Gastrocnemius medialis (tissue), 4 donors: Measurements from ENCODE around the gene ARHGAP6. TPM values are rescaled to one million over a fixed set of nuclear protein-coding genes. Genes with fewer than 3 reads are reported as not detected.

ENCODE experiments used
- ATAC-seq, 2 donors: fragments of 150-250 bp; one replicate each; pipeline ENCODE4 v1.9.1; 2016
- DNase-seq, 2 donors: peaks; one replicate each; pipeline ENCODE4 v3.0.0-alpha.2; 2019
- H3K27ac ChIP-seq, 4 donors: fragments of 200-600 bp; sonication (generic); 1 replicate in 1 of 4; 2 replicates in 3 of 4; pipeline ENCODE4 v1.5.1; 2016 to 2018; ENCODE audit warnings: mild to moderate bottlenecking in 2 of 4, moderate library complexity in 1 of 4
- H3K27me3 ChIP-seq, 3 donors: fragments of 200-600 bp; sonication (generic) in 2 of 3; 1 replicate in 1 of 3; 2 replicates in 2 of 3; pipeline versions ENCODE4 v1.5.1 to v1.6.0; 2016 to 2019; ENCODE audit warnings: mild to moderate bottlenecking in 1 of 3, moderate library complexity in 1 of 3
- H3K36me3 ChIP-seq, 2 donors: fragments of 200-600 bp; sonication (generic) in 1 of 2; one replicate each; pipeline ENCODE4 v1.5.1; 2017 to 2018
- H3K4me1 ChIP-seq, 2 donors: fragments of 200-600 bp; sonication (generic) in 1 of 2; one replicate each; pipeline ENCODE4 v1.5.1; 2016 to 2017; ENCODE audit warnings: mild to moderate bottlenecking in 2 of 2
- H3K4me3 ChIP-seq, 4 donors: fragments of 200-600 bp; sonication (generic) in 3 of 4; 1 replicate in 1 of 4; 2 replicates in 3 of 4; pipeline ENCODE4 v1.5.1; 2016 to 2019; ENCODE audit warnings: mild to moderate bottlenecking in 2 of 4
- H3K9me3 ChIP-seq, 3 donors: fragments of 200-600 bp; sonication (generic) in 2 of 3; 1 replicate in 1 of 3; 2 replicates in 2 of 3; pipeline ENCODE4 v1.5.1; 2016 to 2019
- POLR2A ChIP-seq, 2 donors: fragments of 450-650 bp; IDR thresholded peaks; one replicate each; pipeline ENCODE4 v1.6.1; 2017; ENCODE audit warnings: antibody characterized with exemption in 2 of 2, mild to moderate bottlenecking in 2 of 2, moderate library complexity in 2 of 2
- in situ Hi-C, 4 donors: fragments of 200-750 bp; cut with MboI; loops; one replicate each; pipeline versions ENCODE4 v1.15.0 to v1.8.0; 2017; ENCODE audit warnings: low sequenced_read_pairs in 4 of 4
- intact Hi-C: fragments of 100-400 bp; cut with DNase I; formaldehyde crosslinking; loops from one replicate; pipeline ENCODE4 v1.15.1; 2023; ENCODE audit warnings: low total_unique reads
- total RNA-seq, 4 donors: library from RNA; depleted of rRNA; stranded (reverse); fragments of >200 nt; gene quantifications; one replicate each; pipeline versions ENCODE4 v1.1.0 to v1.2.3, GENCODE V29; 2016
- TF ChIP-seq, protein P1 (sequence below), 5 experiments: fragments of 450-650 bp in 3 of 5; fragments of 200-600 bp in 2 of 5; sonication (generic) in 2 of 5; IDR thresholded peaks in 4 of 5; conservative IDR thresholded peaks in 1 of 5; 1 replicate in 4 of 5; 2 replicates in 1 of 5; pipeline ENCODE4 v1.5.1; 2016 to 2019; ENCODE audit warnings: antibody characterized with exemption in 5 of 5, mild to moderate bottlenecking in 3 of 5, moderate library complexity in 3 of 5

Gene ARHGAP6
- total RNA-seq, 4 donors from 2014 or later = 10.7 to 18.0 (median 14.9) TPM

DNA sequence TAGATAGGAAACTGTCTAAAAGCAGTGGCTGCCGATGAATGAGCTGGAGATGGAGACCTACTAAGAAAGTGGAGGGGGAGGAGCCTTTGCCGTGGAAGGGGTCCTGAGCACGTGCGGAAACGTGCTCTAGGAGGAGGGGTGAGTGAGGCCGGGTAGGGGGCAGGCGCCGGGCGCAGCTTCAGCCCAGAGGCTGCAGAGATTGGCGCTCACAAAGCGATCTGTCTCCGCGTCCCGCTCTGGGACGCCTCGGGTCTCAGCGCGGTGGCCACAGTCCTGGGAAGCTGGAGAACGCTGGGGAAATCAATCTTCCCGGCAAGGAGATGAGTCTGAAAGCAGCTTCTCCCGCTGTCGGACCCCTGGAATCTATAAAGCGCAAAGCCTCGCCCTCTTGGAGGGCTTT is 444 bp upstream of the ARHGAP6 start:
- intact Hi-C loops = loop anchor here (5.0 kb wide), 2 partner anchors 91 to 124 kb away; partner anchors contain the start of gene MSL3
- Histone ChIP-seq H3K36me3 (no peaks in the 10 kb centered on the region), H3K27me3 (no peaks in the 10 kb centered on the region), H3K4me1 (no peaks in the 10 kb centered on the region), H3K27ac (peak overlapping the region; percentile 76 to 82 (median 80)), H3K9me3 (no peaks in the 10 kb centered on the region), H3K4me3 (peak overlapping the region; percentile 61 to 75 (median 70))
- in situ Hi-C loops = no loop called here
- peak in 1 of 2 donors; percentile 13 for DNase-seq
- ATAC-seq = peak in 1 of 2 donors; percentile 20
- no peak for TF ChIP-seq POLR2A (IDR thresholded peaks at IDR 0.05)
- TF ChIP-seq, protein P1, sequence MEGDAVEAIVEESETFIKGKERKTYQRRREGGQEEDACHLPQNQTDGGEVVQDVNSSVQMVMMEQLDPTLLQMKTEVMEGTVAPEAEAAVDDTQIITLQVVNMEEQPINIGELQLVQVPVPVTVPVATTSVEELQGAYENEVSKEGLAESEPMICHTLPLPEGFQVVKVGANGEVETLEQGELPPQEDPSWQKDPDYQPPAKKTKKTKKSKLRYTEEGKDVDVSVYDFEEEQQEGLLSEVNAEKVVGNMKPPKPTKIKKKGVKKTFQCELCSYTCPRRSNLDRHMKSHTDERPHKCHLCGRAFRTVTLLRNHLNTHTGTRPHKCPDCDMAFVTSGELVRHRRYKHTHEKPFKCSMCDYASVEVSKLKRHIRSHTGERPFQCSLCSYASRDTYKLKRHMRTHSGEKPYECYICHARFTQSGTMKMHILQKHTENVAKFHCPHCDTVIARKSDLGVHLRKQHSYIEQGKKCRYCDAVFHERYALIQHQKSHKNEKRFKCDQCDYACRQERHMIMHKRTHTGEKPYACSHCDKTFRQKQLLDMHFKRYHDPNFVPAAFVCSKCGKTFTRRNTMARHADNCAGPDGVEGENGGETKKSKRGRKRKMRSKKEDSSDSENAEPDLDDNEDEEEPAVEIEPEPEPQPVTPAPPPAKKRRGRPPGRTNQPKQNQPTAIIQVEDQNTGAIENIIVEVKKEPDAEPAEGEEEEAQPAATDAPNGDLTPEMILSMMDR (IDR thresholded peaks at IDR 0.05 in 4 of 5, conservative IDR thresholded peaks at IDR 0.05 in 1 of 5) = no peak

DNA sequence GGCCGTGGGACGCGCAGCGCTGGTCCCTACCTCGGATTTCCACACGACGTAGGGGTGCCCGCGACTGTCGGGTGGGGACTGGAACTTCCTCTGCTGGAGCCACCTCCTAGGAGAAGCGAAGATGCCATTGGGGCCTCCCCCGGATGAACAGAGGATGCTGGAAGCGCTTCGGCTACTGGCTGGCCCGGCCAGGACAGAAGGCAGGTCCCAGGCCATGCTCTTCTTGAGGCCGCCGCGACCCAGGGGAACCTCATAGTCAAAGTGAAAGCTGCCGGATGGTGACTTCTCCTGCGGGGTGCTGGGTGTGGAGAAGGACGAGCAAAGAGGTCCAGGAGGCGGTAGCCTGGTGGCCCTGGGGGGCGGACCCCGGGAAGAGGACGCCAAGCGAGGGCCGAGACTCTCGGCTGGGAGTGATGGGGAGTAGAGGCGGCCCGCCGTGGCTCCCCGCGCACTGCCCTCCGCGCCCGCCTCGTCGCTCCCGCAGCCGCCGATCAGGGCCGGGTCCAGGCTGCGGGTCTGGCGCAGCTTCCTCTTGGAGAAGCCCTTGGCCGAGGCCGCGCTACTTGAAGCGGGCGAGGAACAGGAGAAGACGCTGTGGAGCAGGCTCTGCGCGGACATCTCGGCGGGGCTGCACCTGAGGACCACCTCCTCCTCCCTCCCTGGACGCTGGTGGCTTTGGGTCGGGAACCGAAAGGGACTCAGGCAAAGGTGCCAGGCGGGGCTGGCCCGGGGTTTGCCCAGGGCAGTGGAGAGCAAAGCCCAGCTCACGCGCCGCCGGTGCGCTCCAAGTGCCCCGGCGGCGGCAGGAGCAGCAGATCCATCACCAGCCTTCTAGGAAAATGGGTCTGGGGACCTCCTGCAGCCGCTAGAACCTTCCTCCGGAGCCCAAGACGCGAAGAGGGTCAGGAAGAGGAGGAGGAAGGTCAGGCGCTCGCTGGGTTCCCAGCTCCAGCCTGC is 1.2 kb downstream of the ARHGAP6 start:
- in situ Hi-C loops (no loop called here), intact Hi-C loops (loop anchor here (5.0 kb wide), 2 partner anchors 93 to 122 kb away; partner anchors contain the start of gene MSL3)
- TF ChIP-seq, protein P1 (IDR thresholded peaks at IDR 0.05 in 4 of 5, conservative IDR thresholded peaks at IDR 0.05 in 1 of 5) = no peak
- no peak for TF ChIP-seq POLR2A (IDR thresholded peaks at IDR 0.05)
- ATAC-seq = peak; percentile 5 to 13
- Histone ChIP-seq H3K27me3 (no peaks in the 10 kb centered on the region), H3K4me1 (no peaks in the 10 kb centered on the region), H3K36me3 (no peaks in the 10 kb centered on the region), H3K4me3 (peak overlapping the region; percentile 61 to 75 (median 70)), H3K9me3 (no peaks in the 10 kb centered on the region), H3K27ac (peak overlapping the region; percentile 76 to 82 (median 80))
- peak in 1 of 2 donors; percentile 13 for DNase-seq

DNA sequence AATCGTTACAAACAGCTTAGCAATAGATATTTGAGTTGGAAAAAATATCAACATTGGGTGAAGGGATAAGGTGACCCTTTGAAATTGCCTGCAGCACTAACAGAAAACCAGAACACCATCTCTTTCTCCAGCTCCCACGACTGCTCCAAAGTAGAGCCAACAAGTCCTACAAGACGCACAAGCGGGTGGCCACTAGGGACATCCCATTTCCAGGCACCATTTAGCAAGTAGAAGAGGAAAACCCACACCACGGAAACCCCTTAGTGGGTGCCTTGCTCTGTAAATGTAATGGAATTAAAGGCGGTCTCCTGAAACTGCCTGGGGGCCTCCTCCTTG is 1.9 kb downstream of the ARHGAP6 start:
- H3K9me3 ChIP-seq = no peaks in the 10 kb centered on the region
- H3K36me3 ChIP-seq = no peaks in the 10 kb centered on the region
- H3K27ac ChIP-seq = peak overlapping the region; percentile 76 to 82 (median 80)
- intact Hi-C loops (no loop called here), in situ Hi-C loops (no loop called here)
- no peak for TF ChIP-seq POLR2A (IDR thresholded peaks at IDR 0.05)
- TF ChIP-seq, protein P1 (IDR thresholded peaks at IDR 0.05 in 4 of 5, conservative IDR thresholded peaks at IDR 0.05 in 1 of 5) = peak in 1 of 5 experiments; percentile 24
- H3K4me1 ChIP-seq = no peaks in the 10 kb centered on the region
- H3K27me3 ChIP-seq = no peaks in the 10 kb centered on the region
- ATAC-seq = no peak
- peak overlapping the region; percentile 61 to 75 (median 70) for H3K4me3 ChIP-seq
- no peak for DNase-seq

DNA sequence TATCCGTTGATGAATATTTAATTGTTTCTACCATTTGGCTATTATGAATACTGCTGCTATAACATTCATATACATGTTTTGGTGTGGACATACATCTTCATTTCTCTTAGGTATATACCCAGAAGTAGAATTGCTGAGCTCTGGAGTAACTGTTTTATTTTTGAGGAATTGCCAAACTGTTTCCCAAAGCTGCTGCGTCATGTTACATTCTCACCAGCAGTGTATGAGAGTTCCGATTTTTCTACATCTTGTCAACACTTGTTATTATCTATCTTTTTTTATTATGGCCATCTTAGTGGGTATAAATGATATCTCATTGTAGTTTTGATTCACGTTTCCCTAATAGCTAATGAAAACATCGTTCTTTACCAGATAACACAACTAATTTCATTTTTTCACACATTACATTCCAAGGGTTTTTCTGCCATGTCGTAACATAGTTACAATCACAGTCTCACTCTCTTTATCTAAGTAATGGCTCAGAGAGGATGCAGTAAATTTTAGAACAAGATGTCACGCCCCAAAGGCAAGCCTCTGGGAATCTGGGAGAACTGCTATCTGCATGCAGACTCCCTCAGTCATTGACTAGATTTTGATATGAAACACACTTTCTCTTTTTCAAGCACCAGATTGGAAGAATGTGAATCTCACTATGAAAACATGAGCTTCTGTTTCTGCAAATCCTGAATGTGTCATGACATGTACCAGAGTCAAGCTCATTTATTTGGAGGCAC is 10.3 kb downstream of the ARHGAP6 start:
- in situ Hi-C loops (no loop called here), intact Hi-C loops (no loop called here)
- Histone ChIP-seq H3K4me1 (no peaks in the 10 kb centered on the region), H3K27me3 (no peaks in the 10 kb centered on the region), H3K4me3 (no peak overlapping the region), H3K36me3 (no peaks in the 10 kb centered on the region), H3K27ac (no peak overlapping the region), H3K9me3 (no peaks in the 10 kb centered on the region)
- DNase-seq = no peak
- ATAC-seq = no peak
- no peak for TF ChIP-seq POLR2A (IDR thresholded peaks at IDR 0.05)
- TF ChIP-seq, protein P1 (IDR thresholded peaks at IDR 0.05 in 4 of 5, conservative IDR thresholded peaks at IDR 0.05 in 1 of 5) = no peak
